GM12864 (cell line): ENCODE measurements around the gene ABHD17A.

Experiments used
- DNase-seq: peaks from one replicate; pipeline ENCODE4 v3.0.0-alpha.2; 2011; ENCODE audit warnings: low read depth
- H3K4me3 ChIP-seq: 2 replicates; pipeline ENCODE4 v1.5.1; 2011; ENCODE audit warnings: mild to moderate bottlenecking, low read depth, low read length, control low read depth
- TF ChIP-seq, protein P1 (sequence below): IDR thresholded peaks from 2 replicates; pipeline ENCODE4 v1.5.1; 2011; ENCODE audit warnings: low read depth, mild to moderate bottlenecking, moderate library complexity, low read length, control low read depth, inconsistent platforms; ENCODE audit errors: missing control alignments

ABHD17A gene

GRCh38 chr19:1885398-1886119 is at the start of gene ABHD17A:
Gene ABHD17A (minus strand): TSS chr19:1885496. CDS start chr19:1881566, 3,930 bp downstream.
- peak; percentile 69 for DNase-seq
- H3K4me3 ChIP-seq = peak within 1 kb of the TSS; percentile 97

DNA sequence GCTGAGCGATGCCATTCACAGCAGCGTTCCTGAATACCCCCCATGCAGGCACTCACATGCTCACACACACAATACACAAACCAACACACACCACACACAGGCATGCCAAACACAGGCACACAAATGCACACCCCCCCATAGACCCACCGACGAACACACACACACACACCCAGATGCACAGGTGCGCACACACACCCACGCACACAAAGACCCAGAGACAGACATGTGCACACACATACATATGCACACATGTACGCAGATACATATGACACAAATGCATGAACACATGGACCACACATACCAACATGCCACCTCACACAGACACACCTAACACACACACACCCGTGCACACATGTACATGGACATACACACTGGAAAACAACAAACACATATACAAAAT is 48.6 kb upstream of the ABHD17A start:
- no peak for DNase-seq
- TF ChIP-seq, protein P1, sequence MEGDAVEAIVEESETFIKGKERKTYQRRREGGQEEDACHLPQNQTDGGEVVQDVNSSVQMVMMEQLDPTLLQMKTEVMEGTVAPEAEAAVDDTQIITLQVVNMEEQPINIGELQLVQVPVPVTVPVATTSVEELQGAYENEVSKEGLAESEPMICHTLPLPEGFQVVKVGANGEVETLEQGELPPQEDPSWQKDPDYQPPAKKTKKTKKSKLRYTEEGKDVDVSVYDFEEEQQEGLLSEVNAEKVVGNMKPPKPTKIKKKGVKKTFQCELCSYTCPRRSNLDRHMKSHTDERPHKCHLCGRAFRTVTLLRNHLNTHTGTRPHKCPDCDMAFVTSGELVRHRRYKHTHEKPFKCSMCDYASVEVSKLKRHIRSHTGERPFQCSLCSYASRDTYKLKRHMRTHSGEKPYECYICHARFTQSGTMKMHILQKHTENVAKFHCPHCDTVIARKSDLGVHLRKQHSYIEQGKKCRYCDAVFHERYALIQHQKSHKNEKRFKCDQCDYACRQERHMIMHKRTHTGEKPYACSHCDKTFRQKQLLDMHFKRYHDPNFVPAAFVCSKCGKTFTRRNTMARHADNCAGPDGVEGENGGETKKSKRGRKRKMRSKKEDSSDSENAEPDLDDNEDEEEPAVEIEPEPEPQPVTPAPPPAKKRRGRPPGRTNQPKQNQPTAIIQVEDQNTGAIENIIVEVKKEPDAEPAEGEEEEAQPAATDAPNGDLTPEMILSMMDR = no peak
- no peak overlapping the region for H3K4me3 ChIP-seq

DNA sequence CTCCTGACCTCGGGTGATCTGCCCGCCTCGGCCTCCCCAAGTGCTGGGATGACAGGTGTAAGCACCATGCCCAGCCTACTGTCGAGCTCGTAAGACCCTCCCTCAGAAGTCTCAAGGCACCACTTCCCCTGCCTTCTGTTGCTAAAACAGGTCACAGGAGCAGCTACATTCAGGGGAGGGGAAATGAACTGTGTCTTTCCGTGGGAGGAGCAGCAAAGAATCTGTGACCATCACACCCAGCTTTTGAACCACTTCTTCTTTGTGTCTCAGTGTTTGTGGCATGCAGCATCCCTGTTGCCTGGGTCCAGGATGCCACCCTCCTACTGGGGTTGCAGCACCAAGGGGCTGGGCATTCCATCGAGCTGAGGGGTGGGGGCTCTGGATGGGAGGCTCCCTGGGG is 47.9 kb upstream of the ABHD17A start:
- H3K4me3 ChIP-seq = no peak overlapping the region
- TF ChIP-seq, protein P1 = no peak
- DNase-seq = no peak

DNA sequence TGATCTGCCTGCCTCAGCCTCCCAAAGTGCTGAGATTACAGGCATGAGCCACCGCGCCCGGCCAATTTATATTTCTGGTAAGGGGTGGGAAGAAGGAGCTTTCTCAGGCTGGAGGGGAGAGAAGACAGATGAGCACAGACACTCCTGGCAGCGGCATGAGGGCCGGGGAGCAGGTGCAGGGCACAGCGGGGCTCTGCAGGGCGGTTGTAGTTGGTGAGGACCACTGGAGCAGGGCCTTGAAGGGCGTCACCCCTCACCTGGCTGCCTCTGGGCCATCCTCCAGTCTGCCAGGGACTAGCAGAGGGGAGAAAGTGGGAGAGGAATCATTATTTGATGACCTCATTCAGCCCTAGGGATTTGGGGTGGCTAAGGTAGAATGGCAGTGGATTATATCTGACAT is 47.1 kb upstream of the ABHD17A start:
- TF ChIP-seq, protein P1 = no peak
- no peak overlapping the region for H3K4me3 ChIP-seq
- no peak for DNase-seq

DNA sequence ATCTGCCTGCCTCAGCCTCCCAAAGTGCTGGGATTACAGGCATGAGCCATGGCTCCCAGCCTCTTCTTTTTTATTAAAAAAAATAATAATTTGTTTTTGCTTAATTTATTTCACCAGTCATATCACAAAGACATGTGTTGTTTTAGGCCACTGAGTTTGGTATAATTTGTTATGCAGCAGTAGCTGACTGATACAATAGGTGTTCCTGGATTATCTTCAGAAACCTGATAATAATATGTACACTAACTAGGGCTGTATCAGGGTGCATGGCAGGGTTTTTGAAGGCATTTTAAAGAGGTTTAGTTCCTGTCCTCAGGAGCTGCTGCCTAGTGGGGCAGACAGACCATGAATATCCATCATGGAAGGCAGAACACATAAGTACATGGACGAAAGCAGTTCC is 46.1 kb upstream of the ABHD17A start:
- no peak for DNase-seq
- TF ChIP-seq, protein P1 = no peak
- no peak overlapping the region for H3K4me3 ChIP-seq

DNA sequence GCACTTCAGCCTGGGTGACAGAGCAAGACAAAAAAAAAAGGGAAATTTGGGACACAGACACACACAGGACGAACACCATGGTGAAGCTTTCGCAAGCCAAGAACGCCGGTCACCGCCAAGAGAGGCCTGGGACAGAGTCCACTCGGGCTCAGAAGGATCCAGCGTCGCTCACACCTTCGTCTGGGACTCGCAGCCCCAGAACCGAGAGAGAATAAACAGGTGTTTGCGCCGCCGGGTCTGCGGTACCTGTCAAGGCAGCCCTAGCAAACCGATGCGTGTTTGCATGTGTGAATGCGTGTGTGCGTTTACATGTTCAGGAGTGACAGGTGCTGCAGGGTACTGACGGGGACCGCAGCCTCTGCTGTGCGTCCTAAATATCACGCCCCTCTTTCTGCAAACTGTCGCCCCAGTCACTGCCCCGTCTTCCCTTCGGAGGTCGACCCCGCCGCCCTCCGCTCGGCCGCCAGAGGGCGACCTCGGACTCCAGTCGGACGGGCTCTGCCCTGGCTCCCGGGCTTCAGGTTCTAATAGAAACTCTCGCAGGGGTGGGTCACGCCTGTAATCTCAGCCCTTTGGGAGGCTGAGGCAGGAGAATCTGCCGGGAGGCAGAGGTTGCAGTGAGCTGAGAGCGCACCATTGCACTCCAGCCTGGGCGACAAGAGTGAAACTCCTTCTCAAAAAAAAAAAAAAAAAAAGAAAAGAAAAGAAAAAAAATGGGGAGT is 43.9 kb upstream of the ABHD17A start:
- TF ChIP-seq, protein P1 = peak; percentile 87
- peak; percentile 38 for DNase-seq
- H3K4me3 ChIP-seq = peak overlapping the region; percentile 30

- H3K4me3 ChIP-seq = no peak overlapping the region
- TF ChIP-seq, protein P1 = no peak
- no peak for DNase-seq
These were observed 40.2 kb upstream of the ABHD17A start for GRCh38 chr19:1925544-1925943.
